ENCODE results near the gene GNAI1.

DNA sequence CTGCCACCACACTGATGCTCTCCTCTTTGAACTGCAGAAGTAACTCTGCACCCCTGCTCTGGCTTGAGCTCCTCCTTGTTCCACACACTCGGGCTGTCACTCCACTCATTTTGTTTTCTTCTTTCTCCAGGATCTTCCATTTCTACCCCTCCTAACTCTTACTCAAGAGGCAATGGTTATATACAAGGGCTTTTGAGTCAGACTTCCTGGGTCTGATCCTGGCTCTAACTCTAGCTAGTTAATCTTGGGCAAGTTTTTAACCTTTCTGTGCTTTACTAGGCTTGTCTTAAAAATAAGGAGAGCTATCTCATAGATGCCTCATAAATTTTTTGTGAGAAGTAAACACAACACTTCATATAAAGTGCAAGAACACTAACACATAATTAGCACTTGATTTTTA is 45.3 kb upstream of the GNAI1 start:
- TF ChIP-seq KLF13 (CRISPR knock-in tag; IDR thresholded peaks at IDR 0.05) (no peak), EP300 (IDR thresholded peaks at IDR 0.05; ENCODE audit: low read depth in 2 of 2, low read length in 2 of 2) (no peak), EP300 (CRISPR knock-in tag; IDR thresholded peaks at IDR 0.05; ENCODE audit: borderline replicate concordance) (no peak), HIVEP1 (CRISPR knock-in tag; IDR thresholded peaks at IDR 0.05) (no peak), PAF1 (CRISPR knock-in tag; IDR thresholded peaks at IDR 0.05) (no peak), RAD21 (CRISPR knock-in tag; IDR thresholded peaks at IDR 0.05) (no peak), YY1 (IDR thresholded peaks at IDR 0.05; ENCODE audit: insufficient read depth, insufficient replicate concordance, low read depth, low read length) (no peak)
- TF ChIP-seq, protein P1, sequence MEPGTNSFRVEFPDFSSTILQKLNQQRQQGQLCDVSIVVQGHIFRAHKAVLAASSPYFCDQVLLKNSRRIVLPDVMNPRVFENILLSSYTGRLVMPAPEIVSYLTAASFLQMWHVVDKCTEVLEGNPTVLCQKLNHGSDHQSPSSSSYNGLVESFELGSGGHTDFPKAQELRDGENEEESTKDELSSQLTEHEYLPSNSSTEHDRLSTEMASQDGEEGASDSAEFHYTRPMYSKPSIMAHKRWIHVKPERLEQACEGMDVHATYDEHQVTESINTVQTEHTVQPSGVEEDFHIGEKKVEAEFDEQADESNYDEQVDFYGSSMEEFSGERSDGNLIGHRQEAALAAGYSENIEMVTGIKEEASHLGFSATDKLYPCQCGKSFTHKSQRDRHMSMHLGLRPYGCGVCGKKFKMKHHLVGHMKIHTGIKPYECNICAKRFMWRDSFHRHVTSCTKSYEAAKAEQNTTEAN (CRISPR knock-in tag; conservative IDR thresholded peaks at IDR 0.05): no peak
- TF ChIP-seq, protein P2, sequence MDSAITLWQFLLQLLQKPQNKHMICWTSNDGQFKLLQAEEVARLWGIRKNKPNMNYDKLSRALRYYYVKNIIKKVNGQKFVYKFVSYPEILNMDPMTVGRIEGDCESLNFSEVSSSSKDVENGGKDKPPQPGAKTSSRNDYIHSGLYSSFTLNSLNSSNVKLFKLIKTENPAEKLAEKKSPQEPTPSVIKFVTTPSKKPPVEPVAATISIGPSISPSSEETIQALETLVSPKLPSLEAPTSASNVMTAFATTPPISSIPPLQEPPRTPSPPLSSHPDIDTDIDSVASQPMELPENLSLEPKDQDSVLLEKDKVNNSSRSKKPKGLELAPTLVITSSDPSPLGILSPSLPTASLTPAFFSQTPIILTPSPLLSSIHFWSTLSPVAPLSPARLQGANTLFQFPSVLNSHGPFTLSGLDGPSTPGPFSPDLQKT (CRISPR knock-in tag; IDR thresholded peaks at IDR 0.05; ENCODE audit: borderline replicate concordance): no peak
